A549 (cell line): ENCODE results near the gene ALB. TPM values are rescaled to one million over a fixed set of nuclear protein-coding genes. Genes with fewer than 3 reads are reported as not detected.

Experiments
- ATAC-seq, 2 experiments: fragments of 200-7000 bp in 1 of 2; fragments of >200 bp in 1 of 2; cut with Nextera tagmentation in 1 of 2; cut with Tn5 transposase in 1 of 2; 3 replicates each; pipeline versions ENCODE4 v1.8.0 to v1.9.1; 2018 to 2020; ENCODE audit warnings: mild to moderate bottlenecking in 1 of 2, moderate library complexity in 1 of 2
- CTCF ChIA-PET: fragments of 300-600 bp; sonication (Branson Sonifier 250); formaldehyde crosslinking; extraction: SDS; loops from one replicate; lab custom pipeline; 2021; ENCODE audit warnings: antibody characterized with exemption, inconsistent platforms; lab: Yijun Ruan, JAX
- POLR2A ChIA-PET: fragments of 350-600 bp; formaldehyde crosslinking; extraction: SDS; loops from one replicate; lab custom pipeline; 2021; ENCODE audit warnings: antibody characterized with exemption, inconsistent platforms; lab: Yijun Ruan, JAX
- DNase-seq, 2 experiments: peaks; one replicate each; pipeline versions ENCODE4 v3.0.0 to v3.0.0-alpha.2; 2011 to 2016; ENCODE audit warnings: low read depth in 1 of 2, low spot score in 1 of 2
- FAIRE-seq: peaks from 2 replicates; lab custom pipeline; 2011; peaks lifted over from hg19 to GRCh38; lab: Jason Lieb, UNC
- H3K27ac ChIP-seq, 2 experiments: fragments of >200 bp; sonication (Bioruptor Twin); formaldehyde crosslinking; 3 replicates each; pipeline ENCODE4 v1.5.1; 2016 to 2017
- H3K4me1 ChIP-seq: fragments of >200 bp; sonication (Bioruptor Twin); formaldehyde crosslinking; 3 replicates; pipeline ENCODE4 v1.6.1; 2016
- H3K4me2 ChIP-seq: fragments of >200 bp; sonication (Bioruptor Twin); formaldehyde crosslinking; 3 replicates; pipeline ENCODE4 v1.6.1; 2016
- H3K4me3 ChIP-seq: fragments of >200 bp; sonication (Bioruptor Twin); formaldehyde crosslinking; 3 replicates; pipeline ENCODE4 v1.5.1; 2016
- H3K9me3 ChIP-seq: fragments of >200 bp; sonication (Bioruptor Twin); formaldehyde crosslinking; 3 replicates; pipeline ENCODE4 v1.6.1; 2016
- ATOH8 ChIP-seq: fragments of 250-450 bp; sonication (Bioruptor Pico); IDR thresholded peaks from 2 replicates; pipeline ENCODE4 v1.5.0; 2020; ENCODE audit warnings: low read depth, mild to moderate bottlenecking, moderate library complexity
- BCL3 ChIP-seq: fragments of >200 bp; sonication (Bioruptor Twin); formaldehyde crosslinking; IDR thresholded peaks from 3 replicates; pipeline ENCODE4 v1.6.1; 2016
- CHD2 ChIP-seq: fragments of 150-350 bp; IDR thresholded peaks from 2 replicates; pipeline ENCODE4 v1.6.1; 2014; ENCODE audit warnings: low read length; ENCODE audit not compliant: partially characterized antibody
- EHF ChIP-seq: fragments of 250-450 bp; sonication (Bioruptor Pico); IDR thresholded peaks from 2 replicates; pipeline ENCODE4 v1.5.0; 2020; ENCODE audit warnings: mild to moderate bottlenecking
- FOSB ChIP-seq: fragments of 250-450 bp; sonication (Bioruptor Pico); IDR thresholded peaks from 2 replicates; pipeline ENCODE4 v1.5.0; 2020; ENCODE audit warnings: mild to moderate bottlenecking, moderate library complexity
- HDAC2 ChIP-seq: fragments of 200-600 bp; sonication (generic); IDR thresholded peaks from 2 replicates; pipeline ENCODE4 v1.6.1; 2016
- HEYL ChIP-seq: fragments of 250-450 bp; sonication (Bioruptor Pico); IDR thresholded peaks from 2 replicates; pipeline ENCODE4 v1.8.0; 2021; ENCODE audit warnings: mild to moderate bottlenecking, moderate library complexity
- HMGXB4 ChIP-seq: fragments of 250-450 bp; sonication (Bioruptor Pico); IDR thresholded peaks from 2 replicates; pipeline ENCODE4 v1.5.0; 2021; ENCODE audit warnings: mild to moderate bottlenecking, moderate library complexity, borderline replicate concordance
- JUNB ChIP-seq: fragments of >200 bp; sonication (Bioruptor Twin); formaldehyde crosslinking; IDR thresholded peaks from 2 replicates; pipeline ENCODE4 v1.6.1; 2016
- KDM1A ChIP-seq: fragments of 200-600 bp; sonication (generic); IDR thresholded peaks from 2 replicates; pipeline ENCODE4 v1.6.1; 2016; ENCODE audit warnings: low read depth, mild to moderate bottlenecking
- KDM5A ChIP-seq: fragments of 200-600 bp; sonication (generic); IDR thresholded peaks from 2 replicates; pipeline ENCODE4 v1.6.1; 2016; ENCODE audit warnings: antibody characterized with exemption, mild to moderate bottlenecking
- MYC ChIP-seq: IDR thresholded peaks from 2 replicates; pipeline ENCODE4 v1.6.1; 2012; ENCODE audit warnings: mild to moderate bottlenecking, inconsistent platforms, low read length, improper control_type of control experiment, borderline replicate concordance
- POLR2A ChIP-seq: IDR thresholded peaks from 2 replicates; pipeline ENCODE4 v1.6.1; 2012; ENCODE audit warnings: mild to moderate bottlenecking, low read length
- RCOR1 ChIP-seq: fragments of 150-350 bp; IDR thresholded peaks from 2 replicates; pipeline ENCODE4 v1.6.1; 2014; ENCODE audit warnings: antibody characterized with exemption, low read length, low read depth
- REST ChIP-seq: fragments of 200-600 bp; sonication (generic); IDR thresholded peaks from 2 replicates; pipeline ENCODE4 v1.6.1; 2016; ENCODE audit warnings: antibody characterized with exemption, mild to moderate bottlenecking, moderate library complexity
- TP53 ChIP-seq: fragments of 250-450 bp; sonication (Bioruptor Pico); IDR thresholded peaks from 2 replicates; pipeline ENCODE4 v1.5.0; 2021; ENCODE audit warnings: mild to moderate bottlenecking, moderate library complexity
- ZC3H11A ChIP-seq: fragments of 450-650 bp; IDR thresholded peaks from 2 replicates; pipeline ENCODE4 v1.6.1; 2014; ENCODE audit warnings: antibody characterized with exemption, mild to moderate bottlenecking
- WGBS: methylation state at CpG from one replicate; pipeline ENCODE4 v1.1.6; 2017; ENCODE audit errors: missing lambda C conversion rate; 5-methylcytosine and 5-hydroxymethylcytosine counted together
- polyA plus RNA-seq, 4 experiments: library from polyadenylated mRNA; depleted of rRNA in 3 of 4; stranded (reverse); fragments of >200 nt; fragmentation: RNase III in 1 of 4; extraction: RNeasy Plus Mini Kit Qiagen cat#74134 plus additional on column Dnase treatment in 1 of 4; gene quantifications; 2 replicates in 3 of 4; 3 replicates in 1 of 4; pipeline ENCODE4 v1.2.3, GENCODE V29; 2011 to 2017

Gene ALB
- polyA plus RNA-seq, 2 of the 4 experiments (the other 2 are of a cell fraction) = 0.10 to 0.25 TPM

- Histone ChIP-seq H3K4me1 (no peaks in the 10 kb centered on the region), H3K9me3 (no peaks in the 10 kb centered on the region), H3K4me3 (no peak overlapping the region), H3K4me2 (no peak overlapping the region), H3K27ac (no peak overlapping the region)
- TF ChIP-seq RCOR1 = no peak
- no peak for TF ChIP-seq ATOH8
- no peak for TF ChIP-seq CHD2
- TF ChIP-seq MYC = no peak
- no peak for TF ChIP-seq HMGXB4 (CRISPR knock-in tag)
- TF ChIP-seq REST = no peak
- no peak for TF ChIP-seq TP53 (CRISPR knock-in tag)
- TF ChIP-seq JUNB = no peak
- no peak for TF ChIP-seq ZC3H11A
- no peak for TF ChIP-seq BCL3
- no peak for TF ChIP-seq HEYL (CRISPR knock-in tag)
- no peak for TF ChIP-seq EHF (CRISPR knock-in tag)
- TF ChIP-seq FOSB (CRISPR knock-in tag) = no peak
- TF ChIP-seq POLR2A = no peak
- WGBS = 76% methylated on average over 8 of the region's 8 CpGs
- ChIA-PET CTCF (no interaction called here), POLR2A (interaction anchor here (1.0 kb wide), 1 partner anchor 9 kb away, joined by 3 read pairs; no protein-coding TSS in a partner anchor)
- no peak for DNase-seq
- ATAC-seq = no peak
- FAIRE-seq = no peak
These were observed 6.0 kb downstream of the ALB start for GRCh38 chr4:73409978-73410548.

GRCh38 chr4:73410916-73411730 lies 7.0 kb downstream of the ALB start:
- no peaks in the 10 kb centered on the region for H3K9me3 ChIP-seq
- H3K4me3 ChIP-seq = no peak overlapping the region
- ATAC-seq (no peak), FAIRE-seq (no peak), DNase-seq (no peak)
- no peaks in the 10 kb centered on the region for H3K4me1 ChIP-seq
- no peak overlapping the region for H3K4me2 ChIP-seq
- ChIA-PET CTCF (interaction anchor here (1.1 kb wide), 1 partner anchor 12 kb away, joined by 3 read pairs; no protein-coding TSS in a partner anchor), POLR2A (interaction anchor here (1.0 kb wide), 1 partner anchor 7 kb away, joined by 3 read pairs; no protein-coding TSS in a partner anchor)
- TF ChIP-seq KDM1A (no peak), REST (no peak), HDAC2 (no peak), KDM5A (no peak)
- H3K27ac ChIP-seq = no peak overlapping the region
- WGBS = 49% methylated on average over 3 of the region's 3 CpGs
